ENCODE results near the gene NCOA7.

GRCh38 chr6:125952764-125953501 lies 162.2 kb downstream of the NCOA7 start:
- no peak for TF ChIP-seq CTCF (IDR thresholded peaks at IDR 0.05)
- TF ChIP-seq POLR2A (IDR thresholded peaks at IDR 0.05): no peak
- TF ChIP-seq EP300 (IDR thresholded peaks at IDR 0.05): no peak

All from suprapubic skin (tissue), 3 donors.